ENCODE measurements around the gene OR1K1. TPM values are rescaled to one million over a fixed set of nuclear protein-coding genes. Genes with fewer than 3 reads are reported as not detected.

The OR1K1 gene
- total RNA-seq, 1 donor from 2014 or later = not detected

DNA sequence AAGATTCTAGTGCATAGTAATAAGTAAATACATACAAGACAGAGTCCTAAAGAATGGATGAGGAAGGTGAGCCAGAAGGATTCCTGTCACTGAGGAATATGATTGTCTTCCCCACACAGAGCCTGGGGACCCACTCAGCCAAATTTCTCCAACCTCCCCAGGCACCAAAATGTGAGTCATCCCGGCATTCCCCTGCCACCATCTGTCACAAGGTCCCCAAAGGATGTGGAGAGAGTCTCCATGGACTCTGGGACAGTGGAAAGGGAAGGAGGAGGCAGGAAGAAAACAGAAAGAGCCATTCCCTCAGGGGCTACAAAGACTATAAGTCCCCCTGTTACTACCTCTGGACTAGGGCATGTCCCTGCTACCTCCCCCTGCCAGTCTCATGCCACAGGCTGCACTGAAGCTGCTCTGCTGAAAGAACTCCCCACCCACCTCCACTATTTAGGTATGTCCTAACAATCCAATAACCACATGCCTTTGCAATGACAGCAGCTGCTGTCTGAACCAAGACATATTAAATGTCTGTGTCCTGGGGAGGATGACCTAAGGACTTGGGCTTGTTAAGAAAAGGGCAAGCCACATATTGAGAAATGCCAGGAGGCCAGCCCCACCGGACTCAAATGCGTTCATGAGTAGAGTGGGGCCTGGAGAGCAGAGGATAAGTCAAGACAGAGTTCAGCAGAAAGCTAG, 21.8 kb upstream of the OR1K1 start:
- Histone ChIP-seq H3K27ac (no peak overlapping the region), H3K27me3 (no peaks in the 10 kb centered on the region), H3K4me3 (no peak overlapping the region), H3K4me1 (no peaks in the 10 kb centered on the region), H3K36me3 (no peaks in the 10 kb centered on the region), H3K9me3 (no peaks in the 10 kb centered on the region)
- DNase-seq (ENCODE audit: extremely low spot score in 2 of 2) = no peak
- intact Hi-C loops (cut with DNase I) = no loop called here
- TF ChIP-seq POLR2A (IDR thresholded peaks at IDR 0.05) (no peak), POLR2AphosphoS5 (IDR thresholded peaks at IDR 0.05; ENCODE audit: insufficient read depth in 1 of 2, low read depth in 1 of 2) (no peak)
- TF ChIP-seq, protein P1, sequence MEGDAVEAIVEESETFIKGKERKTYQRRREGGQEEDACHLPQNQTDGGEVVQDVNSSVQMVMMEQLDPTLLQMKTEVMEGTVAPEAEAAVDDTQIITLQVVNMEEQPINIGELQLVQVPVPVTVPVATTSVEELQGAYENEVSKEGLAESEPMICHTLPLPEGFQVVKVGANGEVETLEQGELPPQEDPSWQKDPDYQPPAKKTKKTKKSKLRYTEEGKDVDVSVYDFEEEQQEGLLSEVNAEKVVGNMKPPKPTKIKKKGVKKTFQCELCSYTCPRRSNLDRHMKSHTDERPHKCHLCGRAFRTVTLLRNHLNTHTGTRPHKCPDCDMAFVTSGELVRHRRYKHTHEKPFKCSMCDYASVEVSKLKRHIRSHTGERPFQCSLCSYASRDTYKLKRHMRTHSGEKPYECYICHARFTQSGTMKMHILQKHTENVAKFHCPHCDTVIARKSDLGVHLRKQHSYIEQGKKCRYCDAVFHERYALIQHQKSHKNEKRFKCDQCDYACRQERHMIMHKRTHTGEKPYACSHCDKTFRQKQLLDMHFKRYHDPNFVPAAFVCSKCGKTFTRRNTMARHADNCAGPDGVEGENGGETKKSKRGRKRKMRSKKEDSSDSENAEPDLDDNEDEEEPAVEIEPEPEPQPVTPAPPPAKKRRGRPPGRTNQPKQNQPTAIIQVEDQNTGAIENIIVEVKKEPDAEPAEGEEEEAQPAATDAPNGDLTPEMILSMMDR (IDR thresholded peaks at IDR 0.05) = no peak

DNA sequence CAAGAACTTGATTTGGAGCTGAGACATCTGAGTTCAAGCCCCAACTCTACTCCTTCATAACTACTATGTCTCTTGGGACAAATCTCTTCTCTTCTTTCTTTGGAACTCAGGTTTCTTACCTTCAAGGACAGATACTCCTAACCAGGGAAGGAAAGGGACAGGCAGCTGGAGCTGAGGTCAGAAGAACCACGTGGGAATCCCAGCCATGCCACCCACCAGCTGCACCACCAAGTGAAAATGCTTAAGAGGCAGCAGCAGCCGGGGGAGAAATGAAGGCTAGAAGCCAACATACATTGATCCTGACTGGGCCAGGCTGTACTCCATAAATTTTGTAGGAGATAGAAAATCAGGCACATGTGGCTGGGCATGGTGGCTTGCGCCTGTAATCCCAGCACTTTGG, 20.7 kb upstream of the OR1K1 start:
- Histone ChIP-seq H3K27ac (no peak overlapping the region), H3K36me3 (no peaks in the 10 kb centered on the region), H3K9me3 (no peaks in the 10 kb centered on the region), H3K27me3 (no peaks in the 10 kb centered on the region), H3K4me1 (no peaks in the 10 kb centered on the region), H3K4me3 (no peak overlapping the region)
- DNase-seq (ENCODE audit: extremely low spot score in 2 of 2) = no peak
- intact Hi-C loops (cut with DNase I) = no loop called here
- TF ChIP-seq POLR2AphosphoS5 (IDR thresholded peaks at IDR 0.05; ENCODE audit: insufficient read depth in 1 of 2, low read depth in 1 of 2) = no peak
- TF ChIP-seq POLR2A (IDR thresholded peaks at IDR 0.05) = no peak
- TF ChIP-seq, protein P1 (IDR thresholded peaks at IDR 0.05) = no peak

DNA sequence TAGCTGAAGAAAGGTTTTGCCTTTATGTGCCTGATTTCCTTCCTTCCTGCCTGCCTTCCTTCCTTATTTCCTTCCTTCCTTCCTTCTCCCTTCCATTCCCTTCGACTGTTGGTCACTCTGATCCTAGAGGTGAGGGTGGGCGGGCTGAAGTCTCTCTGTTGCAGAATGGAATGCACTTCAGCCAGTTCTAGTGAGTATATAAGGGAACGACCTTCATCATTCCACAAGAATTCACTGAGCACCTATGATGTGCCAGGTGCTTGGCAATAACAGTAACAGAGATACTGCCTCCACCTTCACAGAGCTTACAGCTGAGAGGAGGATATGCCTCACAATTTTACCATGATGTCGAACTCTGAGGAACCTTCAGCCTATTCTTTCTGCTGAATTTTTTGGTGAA, 19.9 kb upstream of the OR1K1 start:
- no peak for DNase-seq (ENCODE audit: extremely low spot score in 2 of 2)
- TF ChIP-seq POLR2A (IDR thresholded peaks at IDR 0.05) = no peak
- TF ChIP-seq, protein P1 (IDR thresholded peaks at IDR 0.05) = no peak
- TF ChIP-seq POLR2AphosphoS5 (IDR thresholded peaks at IDR 0.05; ENCODE audit: insufficient read depth in 1 of 2, low read depth in 1 of 2) = no peak
- Histone ChIP-seq H3K9me3 (no peaks in the 10 kb centered on the region), H3K27ac (no peak overlapping the region), H3K4me3 (no peak overlapping the region), H3K4me1 (no peaks in the 10 kb centered on the region), H3K36me3 (no peaks in the 10 kb centered on the region), H3K27me3 (no peaks in the 10 kb centered on the region)
- intact Hi-C loops (cut with DNase I) = loop anchor here (10.0 kb wide), 1 partner anchor 845 kb away; no protein-coding TSS in a partner anchor

DNA sequence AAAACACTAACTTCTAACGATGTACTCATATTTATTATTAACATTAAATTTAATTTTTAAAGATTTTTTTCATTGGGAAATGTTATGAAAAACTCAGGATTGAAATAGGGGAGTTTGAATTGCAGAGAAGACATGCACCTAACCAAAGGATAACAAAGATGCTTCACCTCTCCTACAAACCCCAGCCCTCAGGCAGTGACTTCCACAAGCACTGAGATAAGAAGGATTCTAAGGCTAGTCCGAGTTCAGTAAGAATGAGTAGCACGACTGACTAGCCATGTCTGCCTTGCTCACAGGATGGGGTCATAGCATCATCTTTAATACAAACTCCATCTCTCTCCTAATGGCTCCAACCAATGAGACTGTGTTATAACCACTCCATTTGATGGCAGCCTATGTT, 18.3 kb upstream of the OR1K1 start:
- no peak overlapping the region for H3K4me3 ChIP-seq
- TF ChIP-seq, protein P1 (IDR thresholded peaks at IDR 0.05) = no peak
- TF ChIP-seq POLR2A (IDR thresholded peaks at IDR 0.05) (no peak), POLR2AphosphoS5 (IDR thresholded peaks at IDR 0.05; ENCODE audit: insufficient read depth in 1 of 2, low read depth in 1 of 2) (no peak)
- no peak for DNase-seq (ENCODE audit: extremely low spot score in 2 of 2)

DNA sequence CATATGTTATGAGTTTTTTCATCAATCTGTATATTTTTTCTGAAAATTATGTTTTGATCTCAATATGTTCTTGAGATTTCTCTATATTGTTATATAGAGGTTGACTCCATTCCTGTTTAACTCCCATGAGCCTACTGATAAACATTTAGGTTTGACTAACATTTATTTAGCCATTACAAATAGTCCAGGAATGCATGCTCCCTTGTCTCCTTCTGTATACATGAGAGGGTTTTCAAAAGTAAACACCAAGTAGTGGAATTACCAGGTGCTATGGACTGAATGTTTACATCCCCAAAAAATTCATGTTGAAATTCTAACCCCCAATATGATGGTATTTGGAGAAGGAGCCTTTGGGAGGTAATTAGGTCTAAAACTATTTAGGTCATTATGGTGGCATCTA, 14.7 kb upstream of the OR1K1 start:
- DNase-seq (ENCODE audit: extremely low spot score in 2 of 2) = no peak
- no peaks in the 10 kb centered on the region for H3K36me3 ChIP-seq
- H3K27me3 ChIP-seq = no peaks in the 10 kb centered on the region
- no peaks in the 10 kb centered on the region for H3K9me3 ChIP-seq
- H3K4me3 ChIP-seq = no peak overlapping the region
- intact Hi-C loops (cut with DNase I) = loop anchor here (10.0 kb wide), 1 partner anchor 850 kb away; no protein-coding TSS in a partner anchor
- TF ChIP-seq POLR2A (IDR thresholded peaks at IDR 0.05) (no peak), POLR2AphosphoS5 (IDR thresholded peaks at IDR 0.05; ENCODE audit: insufficient read depth in 1 of 2, low read depth in 1 of 2) (no peak)
- no peak overlapping the region for H3K27ac ChIP-seq
- no peaks in the 10 kb centered on the region for H3K4me1 ChIP-seq

More for the DNA sequence above, 18.3 kb upstream of the OR1K1 start:
- Histone ChIP-seq H3K4me1 (no peaks in the 10 kb centered on the region), H3K27ac (no peak overlapping the region), H3K9me3 (no peaks in the 10 kb centered on the region), H3K36me3 (no peaks in the 10 kb centered on the region), H3K27me3 (no peaks in the 10 kb centered on the region)
- intact Hi-C loops (cut with DNase I) = loop anchor here (10.0 kb wide), 1 partner anchor 847 kb away; no protein-coding TSS in a partner anchor

All from vagina (tissue), 2 donors.